ENCODE measurements around the gene TMEM145. TPM values are rescaled to one million over a fixed set of nuclear protein-coding genes. Genes with fewer than 3 reads are reported as not detected.

TMEM145 gene
- total RNA-seq, 1 experiment from 2014 or later, result 3.0 TPM

GRCh38 chr19:42349378-42350107 lies 36.4 kb downstream of the TMEM145 start:
- CTCF ChIA-PET, result no interaction called here

DNA sequence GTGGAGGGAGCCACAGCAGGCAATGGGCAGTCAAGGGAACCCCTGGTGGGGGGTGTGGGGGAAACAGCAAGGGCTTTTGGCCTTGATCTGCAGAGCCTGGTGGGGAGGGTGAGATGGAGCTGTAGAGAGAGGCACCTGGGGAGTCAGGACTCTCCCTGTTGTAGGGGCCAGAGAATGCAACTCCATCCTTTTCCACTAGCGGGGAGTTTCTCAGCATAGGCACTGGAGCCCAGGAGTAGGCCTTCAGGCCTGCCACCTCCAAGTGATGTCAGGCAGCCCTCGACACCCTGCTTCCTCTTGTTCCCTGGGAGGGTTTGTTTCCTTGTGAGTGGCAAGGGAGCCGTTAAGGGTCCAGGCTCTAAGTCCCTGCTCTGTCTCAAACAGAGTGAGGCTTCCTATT lies 37.3 kb downstream of the TMEM145 start:
- no peaks in the 10 kb centered on the region for H3K9me3 ChIP-seq (ENCODE audit: control insufficient read depth, insufficient read depth, low read depth, low read length)
- H3K4me3 ChIP-seq (ENCODE audit: low read depth in 2 of 2, low read length in 2 of 2), result no peak overlapping the region
- no peak for TF ChIP-seq REST (IDR thresholded peaks at IDR 0.05; ENCODE audit: insufficient read depth in 1 of 2, low read depth in 2 of 2, low read length in 1 of 2)
- TF ChIP-seq CTCF (IDR thresholded peaks at IDR 0.05), result no peak
- no peak for TF ChIP-seq POLR2AphosphoS5 (IDR thresholded peaks at IDR 0.05; ENCODE audit: low read depth, low read length)
- no peak for TF ChIP-seq SIN3A (IDR thresholded peaks at IDR 0.05; ENCODE audit: borderline replicate concordance, insufficient read depth, low read depth, low read length)
- TF ChIP-seq TCF7L2 (IDR thresholded peaks at IDR 0.05; ENCODE audit: low read depth, low read length), result no peak
- ATAC-seq (peak; percentile 56), DNase-seq (ENCODE audit: low read depth, low spot score) (no peak)
- POLR2A ChIA-PET, result no interaction called here
- intact Hi-C loops (cut with micrococcal nuclease; ENCODE audit: unreplicated experiment), result no loop called here
- no peaks in the 10 kb centered on the region for H3K4me1 ChIP-seq (ENCODE audit: control insufficient read depth, insufficient read depth, low read length)
- H3K27ac ChIP-seq (ENCODE audit: low read length), result no peak overlapping the region
- CTCF ChIA-PET, result no interaction called here
- in situ Hi-C loops (cut with HindIII; ENCODE audit: low pct_unique_long_range_greater_than_20kb, low sequenced_read_pairs), result no loop called here
- H3K27me3 ChIP-seq (ENCODE audit: control insufficient read depth, insufficient read depth, low read length), result no peaks in the 10 kb centered on the region
- BruUV-seq (replicated peaks), result no TSS peak
- H3K36me3 ChIP-seq (ENCODE audit: control insufficient read depth, insufficient read depth, low read length), result no peaks in the 10 kb centered on the region

More at GRCh38 chr19:42349378-42350107, 36.4 kb downstream of the TMEM145 start:
- in situ Hi-C loops (cut with HindIII; ENCODE audit: low pct_unique_long_range_greater_than_20kb, low sequenced_read_pairs) (no loop called here), intact Hi-C loops (cut with micrococcal nuclease; ENCODE audit: unreplicated experiment) (no loop called here)
- no peak for DNase-seq (ENCODE audit: low read depth, low spot score)
- H3K9me3 ChIP-seq (ENCODE audit: control insufficient read depth, insufficient read depth, low read depth, low read length), result no peaks in the 10 kb centered on the region
- BruUV-seq (replicated peaks), result no TSS peak
- no peaks in the 10 kb centered on the region for H3K27me3 ChIP-seq (ENCODE audit: control insufficient read depth, insufficient read depth, low read length)
- TF ChIP-seq CTCF (IDR thresholded peaks at IDR 0.05) (no peak), REST (IDR thresholded peaks at IDR 0.05; ENCODE audit: insufficient read depth in 1 of 2, low read depth in 2 of 2, low read length in 1 of 2) (no peak), SIN3A (IDR thresholded peaks at IDR 0.05; ENCODE audit: borderline replicate concordance, insufficient read depth, low read depth, low read length) (no peak), POLR2AphosphoS5 (IDR thresholded peaks at IDR 0.05; ENCODE audit: low read depth, low read length) (no peak), TCF7L2 (IDR thresholded peaks at IDR 0.05; ENCODE audit: low read depth, low read length) (no peak)
- no peaks in the 10 kb centered on the region for H3K36me3 ChIP-seq (ENCODE audit: control insufficient read depth, insufficient read depth, low read length)
- no peak for ATAC-seq
- no peaks in the 10 kb centered on the region for H3K4me1 ChIP-seq (ENCODE audit: control insufficient read depth, insufficient read depth, low read length)
- H3K4me3 ChIP-seq (ENCODE audit: low read depth in 2 of 2, low read length in 2 of 2), result no peak overlapping the region
- no peak overlapping the region for H3K27ac ChIP-seq (ENCODE audit: low read length)
- POLR2A ChIA-PET, result interaction anchor here (0.7 kb wide), 1 partner anchor 707 kb away, joined by 9 read pairs; no protein-coding TSS in a partner anchor

Measured in Panc1 (cell line).